CD14-positive monocyte (primary cell): ENCODE measurements around the gene FKTN. TPM values are rescaled to one million over a fixed set of nuclear protein-coding genes. Genes with fewer than 3 reads are reported as not detected.
A peak's percentile ranks its signal among the peaks of the same experiment; 100 is the strongest.

Experiments used
- DNase-seq, 3 donors: peaks; one replicate each; pipeline ENCODE4 v3.0.0-alpha.2; 2011 to 2022
- H2AFZ ChIP-seq: 2 replicates; pipeline ENCODE4 v1.6.0; 2012; ENCODE audit warnings: mild to moderate bottlenecking, low read depth, low read length, inconsistent platforms; ENCODE audit not compliant: insufficient read depth, poor library complexity, severe bottlenecking
- H3K27ac ChIP-seq, 2 donors: 1 replicate in 1 of 2; 2 replicates in 1 of 2; pipeline ENCODE4 v1.5.1; 2012 to 2013; ENCODE audit warnings: low read length in 2 of 2, control low read depth in 1 of 2, inconsistent platforms in 1 of 2, low read depth in 1 of 2, mild to moderate bottlenecking in 1 of 2
- H3K27me3 ChIP-seq, 2 donors: one replicate each; pipeline versions ENCODE4 v1.6.0 to v1.6.1; 2011 to 2013; ENCODE audit warnings: low read length in 2 of 2; ENCODE audit not compliant: control insufficient read depth in 2 of 2, insufficient read depth in 2 of 2
- H3K36me3 ChIP-seq, 2 donors: replicated peaks in 1 of 2; 1 replicate in 1 of 2; 2 replicates in 1 of 2; pipeline versions ENCODE4 v1.5.1 to v1.6.1; 2012 to 2013; ENCODE audit warnings: low read length in 2 of 2, control low read depth in 1 of 2, inconsistent platforms in 1 of 2, mild to moderate bottlenecking in 1 of 2; ENCODE audit not compliant: insufficient read depth in 2 of 2, control insufficient read depth in 1 of 2
- H3K4me1 ChIP-seq, 2 donors: 1 replicate in 1 of 2; 2 replicates in 1 of 2; pipeline versions ENCODE4 v1.5.1 to v1.6.1; 2012 to 2013; ENCODE audit warnings: low read length in 2 of 2, control low read depth in 1 of 2, inconsistent platforms in 1 of 2, mild to moderate bottlenecking in 1 of 2, moderate library complexity in 1 of 2; ENCODE audit not compliant: insufficient read depth in 2 of 2, control insufficient read depth in 1 of 2
- H3K4me2 ChIP-seq: replicated peaks from 2 replicates; pipeline ENCODE3; 2012; ENCODE audit warnings: low read length, moderate library complexity, mild to moderate bottlenecking; ENCODE audit not compliant: poor library complexity, severe bottlenecking; ENCODE audit errors: extremely low read depth
- H3K4me3 ChIP-seq, 3 experiments: fragments of 200-600 bp in 1 of 3; sonication (generic) in 1 of 3; replicated peaks in 1 of 3; 1 replicate in 2 of 3; 2 replicates in 1 of 3; pipeline ENCODE4 v1.5.1; 2011 to 2013; ENCODE audit warnings: low read length in 3 of 3, mild to moderate bottlenecking in 3 of 3, control low read depth in 2 of 3, low read depth in 2 of 3, inconsistent platforms in 1 of 3, moderate library complexity in 1 of 3
- H3K79me2 ChIP-seq: 2 replicates; pipeline ENCODE4 v1.6.0; 2012; ENCODE audit warnings: mild to moderate bottlenecking, control low read depth, inconsistent platforms, low read length, moderate library complexity; ENCODE audit not compliant: insufficient read depth
- H3K9ac ChIP-seq: 2 replicates; pipeline ENCODE4 v1.6.0; 2017; ENCODE audit warnings: low read length, mild to moderate bottlenecking; ENCODE audit not compliant: insufficient read depth, poor library complexity, severe bottlenecking
- H3K9me3 ChIP-seq, 2 donors: replicated peaks in 1 of 2; 1 replicate in 1 of 2; 2 replicates in 1 of 2; pipeline versions ENCODE4 v1.5.1 to v1.6.1; 2012 to 2013; ENCODE audit warnings: low read length in 2 of 2, control low read depth in 1 of 2; ENCODE audit not compliant: control insufficient read depth in 1 of 2, insufficient read depth in 1 of 2
- H4K20me1 ChIP-seq: 2 replicates; pipeline ENCODE4 v1.6.0; 2012; ENCODE audit warnings: mild to moderate bottlenecking, low read length, control low read depth, moderate library complexity; ENCODE audit not compliant: insufficient read depth
- H3K27ac Mint-ChIP-seq, 7 donors: one replicate each; pipeline ENCODE4 v1.8.0; 2020; ENCODE audit warnings: mild to moderate bottlenecking in 7 of 7, mixed read lengths in 7 of 7, moderate library complexity in 6 of 7, inconsistent platforms in 2 of 7
- H3K27me3 Mint-ChIP-seq, 3 donors: one replicate each; pipeline ENCODE4 v1.8.0; 2021 to 2022; ENCODE audit warnings: low read depth in 3 of 3, mild to moderate bottlenecking in 3 of 3, mixed read lengths in 3 of 3, moderate library complexity in 3 of 3, inconsistent platforms in 1 of 3
- H3K36me3 Mint-ChIP-seq, 2 donors: one replicate each; pipeline ENCODE4 v1.8.0; 2020; ENCODE audit warnings: mixed read lengths in 2 of 2, inconsistent platforms in 1 of 2, mild to moderate bottlenecking in 1 of 2
- H3K4me1 Mint-ChIP-seq: one replicate; pipeline ENCODE4 v1.8.0; 2020; ENCODE audit warnings: mild to moderate bottlenecking, mixed read lengths
- H3K4me3 Mint-ChIP-seq, 2 donors: one replicate each; pipeline ENCODE4 v1.8.0; 2020; ENCODE audit warnings: mild to moderate bottlenecking in 2 of 2, mixed read lengths in 2 of 2, moderate library complexity in 1 of 2
- H3K9me3 Mint-ChIP-seq, 7 donors: one replicate each; pipeline ENCODE4 v1.8.0; 2020 to 2022; ENCODE audit warnings: mixed read lengths in 7 of 7, mild to moderate bottlenecking in 6 of 7, moderate library complexity in 6 of 7, inconsistent platforms in 2 of 7
- WGBS: methylation state at CpG from one replicate; pipeline ENCODE4 v1.1.5; 2013; ENCODE audit warnings: missing lambda C conversion rate; ENCODE audit not compliant: insufficient coverage; 5-methylcytosine and 5-hydroxymethylcytosine counted together
- intact Hi-C, 2 donors: fragments of 100-400 bp; cut with micrococcal nuclease; formaldehyde crosslinking; loops; one replicate each; pipeline versions ENCODE4 v1.15.0 to v1.15.1; 2023
- polyA plus RNA-seq, 3 donors: library from polyadenylated mRNA; depleted of rRNA in 1 of 3; unstranded in 2 of 3; stranded (reverse) in 1 of 3; fragments of 300-500 nt in 2 of 3; fragments of >200 nt in 1 of 3; fragmentation: Illumina TruSeq in 2 of 3; gene quantifications; 1 replicate in 2 of 3; 2 replicates in 1 of 3; pipeline ENCODE4 v1.2.3, GENCODE V29; 2012 to 2021
- TF ChIP-seq, protein P1 (sequence below): fragments of 200-600 bp; IDR thresholded peaks from one replicate; pipeline ENCODE4 v1.8.0; 2022; ENCODE audit warnings: antibody characterized with exemption, mild to moderate bottlenecking

FKTN gene
- polyA plus RNA-seq, 3 donors = 1.7 to 3.2 (median 2.7) TPM

DNA sequence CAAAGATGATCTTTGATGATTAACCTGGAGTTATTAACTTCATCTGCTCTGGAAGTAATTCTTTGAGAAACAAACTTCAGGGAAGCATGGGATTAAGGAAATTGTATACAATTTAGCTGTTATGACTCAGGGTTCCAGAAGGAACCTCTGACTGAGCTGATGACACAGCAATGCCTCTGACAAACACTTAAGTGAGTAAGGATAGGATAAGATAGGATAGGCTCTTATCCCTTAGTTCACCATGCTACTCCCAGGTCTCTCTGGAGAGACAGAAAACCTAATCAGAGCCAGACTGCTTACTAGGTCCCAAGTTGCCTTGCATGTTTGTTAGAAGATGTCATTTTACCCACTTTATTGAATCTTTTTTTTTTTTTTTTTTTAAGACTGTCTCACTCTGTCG lies 123.8 kb downstream of the FKTN start:
- no peaks in the 10 kb centered on the region for H3K4me1 Mint-ChIP-seq
- intact Hi-C loops = no loop called here
- no peaks in the 10 kb centered on the region for H4K20me1 ChIP-seq
- H3K27me3 Mint-ChIP-seq = peaks cover 0 to 4% (median 0%) of the 10 kb centered on the region in 3 donors
- H3K36me3 Mint-ChIP-seq = no peaks in the 10 kb centered on the region
- H3K4me3 Mint-ChIP-seq = no peak overlapping the region
- H3K36me3 ChIP-seq = no peaks in the 10 kb centered on the region
- no peak overlapping the region for H2AFZ ChIP-seq
- no peak overlapping the region for H3K9ac ChIP-seq
- no CpG with 5 or more reads among the region's 1 CpG for WGBS
- no peaks in the 10 kb centered on the region for H3K27me3 ChIP-seq
- no peak for DNase-seq
- H3K79me2 ChIP-seq = no peaks in the 10 kb centered on the region
- no peak overlapping the region for H3K27ac Mint-ChIP-seq
- no peaks in the 10 kb centered on the region for H3K9me3 Mint-ChIP-seq
- no peak overlapping the region for H3K27ac ChIP-seq
- no peak overlapping the region for H3K4me2 ChIP-seq
- H3K4me1 ChIP-seq = no peaks in the 10 kb centered on the region
- H3K9me3 ChIP-seq = no peaks in the 10 kb centered on the region
- TF ChIP-seq, protein P1, sequence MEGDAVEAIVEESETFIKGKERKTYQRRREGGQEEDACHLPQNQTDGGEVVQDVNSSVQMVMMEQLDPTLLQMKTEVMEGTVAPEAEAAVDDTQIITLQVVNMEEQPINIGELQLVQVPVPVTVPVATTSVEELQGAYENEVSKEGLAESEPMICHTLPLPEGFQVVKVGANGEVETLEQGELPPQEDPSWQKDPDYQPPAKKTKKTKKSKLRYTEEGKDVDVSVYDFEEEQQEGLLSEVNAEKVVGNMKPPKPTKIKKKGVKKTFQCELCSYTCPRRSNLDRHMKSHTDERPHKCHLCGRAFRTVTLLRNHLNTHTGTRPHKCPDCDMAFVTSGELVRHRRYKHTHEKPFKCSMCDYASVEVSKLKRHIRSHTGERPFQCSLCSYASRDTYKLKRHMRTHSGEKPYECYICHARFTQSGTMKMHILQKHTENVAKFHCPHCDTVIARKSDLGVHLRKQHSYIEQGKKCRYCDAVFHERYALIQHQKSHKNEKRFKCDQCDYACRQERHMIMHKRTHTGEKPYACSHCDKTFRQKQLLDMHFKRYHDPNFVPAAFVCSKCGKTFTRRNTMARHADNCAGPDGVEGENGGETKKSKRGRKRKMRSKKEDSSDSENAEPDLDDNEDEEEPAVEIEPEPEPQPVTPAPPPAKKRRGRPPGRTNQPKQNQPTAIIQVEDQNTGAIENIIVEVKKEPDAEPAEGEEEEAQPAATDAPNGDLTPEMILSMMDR = no peak
- H3K4me3 ChIP-seq = no peak overlapping the region

DNA sequence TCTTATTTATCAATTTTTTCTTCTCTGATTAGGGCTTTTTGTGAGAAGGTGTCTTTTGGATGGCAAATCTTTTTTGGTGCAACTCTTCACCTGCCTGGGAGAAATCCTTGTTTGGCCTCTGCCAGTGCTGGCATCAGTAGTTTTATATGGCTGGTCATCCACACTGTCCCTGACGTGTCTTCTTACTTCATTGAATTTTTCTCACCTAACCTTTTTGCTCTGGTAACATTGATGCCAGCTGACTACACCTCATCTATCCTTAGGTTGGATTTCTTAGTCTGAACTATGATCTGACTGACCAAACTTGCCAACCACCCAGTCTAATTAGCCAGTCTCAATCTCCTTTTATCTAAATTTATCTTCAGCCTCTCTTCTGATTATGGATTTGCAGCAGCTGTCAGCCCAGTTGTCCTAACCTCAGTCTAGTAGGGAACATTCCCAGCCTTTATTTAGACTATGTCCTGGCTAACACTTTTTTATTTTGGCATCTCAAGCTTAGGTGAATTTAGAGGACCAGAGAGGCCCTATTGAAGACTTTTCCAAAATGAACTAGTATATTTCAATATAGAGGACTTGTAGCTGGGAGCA lies 125.9 kb downstream of the FKTN start:
- Histone ChIP-seq H3K27ac (no peak overlapping the region), H3K4me3 (no peak overlapping the region), H3K27me3 (no peaks in the 10 kb centered on the region), H3K9ac (no peak overlapping the region), H3K36me3 (no peaks in the 10 kb centered on the region), H4K20me1 (no peaks in the 10 kb centered on the region), H3K4me1 (no peaks in the 10 kb centered on the region), H2AFZ (peak overlapping the region; percentile 11), H3K4me2 (no peak overlapping the region), H3K9me3 (no peaks in the 10 kb centered on the region), H3K79me2 (no peaks in the 10 kb centered on the region)
- Mint-ChIP-seq H3K27me3 (peaks cover 0 to 3% (median 0%) of the 10 kb centered on the region in 3 donors), H3K4me1 (no peaks in the 10 kb centered on the region), H3K9me3 (no peaks in the 10 kb centered on the region), H3K4me3 (no peak overlapping the region), H3K36me3 (no peaks in the 10 kb centered on the region), H3K27ac (no peak overlapping the region)
- intact Hi-C loops = no loop called here
- no peak for DNase-seq
- TF ChIP-seq, protein P1 = no peak
- no CpG with 5 or more reads among the region's 1 CpG for WGBS
